ENCODE data around the gene SEL1L. TPM values are rescaled to one million over a fixed set of nuclear protein-coding genes. Genes with fewer than 3 reads are reported as not detected.

SEL1L gene
- 13.9 to 27.6 TPM (median 22.8 TPM) in 5 replicates for total RNA-seq (2022; extraction: Qiagen RNA extraction; ENCODE audit: low read depth)

GRCh38 chr14:81533536-81534343 lies at the start of gene SEL1L:
TSS of gene SEL1L (minus strand) at chr14:81533853. CDS start at chr14:81533744, 109 bp downstream.

Other genes starting within 250 kb of the SEL1L start
- gene STON2, start 133.5 kb downstream of the SEL1L start, total RNA-seq (2022; extraction: Qiagen RNA extraction; ENCODE audit: low read depth) = 0.93 to 1.6 TPM (median 1.0 TPM) in 5 replicates

Measured in A549 treated with ZK216348 at 1 μM for 4 hours (cell line).